Immature natural killer cell (primary cell): ENCODE measurements around the gene NR4A1. TPM values are rescaled to one million over a fixed set of nuclear protein-coding genes. Genes with fewer than 3 reads are reported as not detected.
"Not testable (repeated sequence)": the region's sequence is repeated elsewhere in the genome, so short reads cannot be mapped to it uniquely, and the experiment has no call there.

Experiments
- DNase-seq, 3 donors: peaks; one replicate each; pipeline ENCODE4 v3.0.0; 2022; ENCODE audit warnings: mixed read lengths in 1 of 3
- H3K27ac Mint-ChIP-seq, 6 donors: one replicate each; pipeline ENCODE4 v1.8.0; 2020; ENCODE audit warnings: mixed read lengths in 6 of 6, mild to moderate bottlenecking in 5 of 6, inconsistent platforms in 4 of 6, moderate library complexity in 3 of 6
- H3K27me3 Mint-ChIP-seq, 3 donors: one replicate each; pipeline ENCODE4 v1.8.0; 2020 to 2021; ENCODE audit warnings: low read depth in 3 of 3, mild to moderate bottlenecking in 3 of 3, mixed read lengths in 3 of 3, moderate library complexity in 3 of 3, inconsistent platforms in 1 of 3
- H3K36me3 Mint-ChIP-seq, 3 donors: one replicate each; pipeline ENCODE4 v1.8.0; 2020; ENCODE audit warnings: mixed read lengths in 3 of 3, inconsistent platforms in 2 of 3, mild to moderate bottlenecking in 2 of 3
- H3K4me1 Mint-ChIP-seq, 2 donors: one replicate each; pipeline ENCODE4 v1.8.0; 2020; ENCODE audit warnings: inconsistent platforms in 2 of 2, mild to moderate bottlenecking in 2 of 2, mixed read lengths in 2 of 2, moderate library complexity in 1 of 2
- H3K4me3 Mint-ChIP-seq, 5 donors: one replicate each; pipeline ENCODE4 v1.8.0; 2020; ENCODE audit warnings: mild to moderate bottlenecking in 5 of 5, mixed read lengths in 5 of 5, inconsistent platforms in 3 of 5, moderate library complexity in 3 of 5
- H3K9me3 Mint-ChIP-seq, 6 donors: one replicate each; pipeline ENCODE4 v1.8.0; 2020; ENCODE audit warnings: mild to moderate bottlenecking in 6 of 6, mixed read lengths in 6 of 6, inconsistent platforms in 4 of 6, moderate library complexity in 3 of 6
- polyA plus RNA-seq, 3 donors: library from polyadenylated mRNA; unstranded; fragments of 300-500 nt; fragmentation: Illumina TruSeq; gene quantifications; one replicate each; pipeline ENCODE4 v1.2.3, GENCODE V29; 2021

The NR4A1 gene
- polyA plus RNA-seq, 3 donors from 2014 or later = 0.83 to 2.1 (median 1.3) TPM

DNA sequence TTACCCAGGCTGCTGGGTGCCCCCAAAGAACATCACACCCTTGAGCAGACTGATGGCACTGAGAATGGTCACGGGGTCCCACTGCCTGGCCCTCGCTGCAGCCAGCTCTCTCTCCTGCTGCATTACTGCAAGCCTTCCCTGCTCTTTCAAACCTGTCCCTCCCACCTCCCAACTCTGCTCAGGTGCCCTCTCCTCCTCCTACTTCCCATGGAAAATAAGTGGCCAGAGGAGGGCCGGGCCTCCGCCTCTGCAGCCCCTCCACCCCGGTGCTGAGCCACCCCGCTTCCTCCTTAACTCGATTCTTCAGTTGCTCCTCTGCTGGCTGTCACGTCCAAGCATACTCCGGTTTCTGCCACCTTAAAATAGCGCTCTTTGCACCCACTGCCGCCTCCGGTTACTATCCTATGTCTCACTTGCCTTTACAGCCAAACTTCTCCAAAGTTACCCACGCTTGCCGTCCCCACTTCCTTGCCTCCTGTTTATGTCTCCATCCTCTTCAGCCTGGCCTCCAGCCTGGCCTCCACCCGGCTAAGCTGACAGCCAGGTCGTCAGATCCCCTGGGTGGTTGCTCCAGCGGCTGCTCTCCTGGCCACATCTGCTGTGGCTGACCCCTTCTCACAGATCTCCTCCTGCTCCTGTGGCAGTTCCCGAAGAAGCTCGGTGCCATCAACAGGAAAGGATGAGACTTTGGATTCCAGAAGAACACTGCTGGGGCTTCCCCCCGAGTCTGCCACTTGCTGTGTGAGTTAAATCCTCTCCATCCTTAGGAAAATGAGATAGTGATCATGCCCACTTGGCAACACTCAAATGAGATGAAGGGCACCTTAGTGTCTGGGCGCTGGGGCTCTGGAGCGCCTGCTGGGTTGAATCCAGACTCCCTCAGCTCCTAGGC is 35.9 kb downstream of the NR4A1 start:
- Mint-ChIP-seq H3K27ac (no peak overlapping the region), H3K4me3 (no peak overlapping the region), H3K27me3 (peaks cover 5 to 11% (median 8%) of the 10 kb centered on the region in 3 donors), H3K4me1 (no peaks in the 10 kb centered on the region), H3K9me3 (no peaks in the 10 kb centered on the region), H3K36me3 (peaks cover 0 to 3% (median 0%) of the 10 kb centered on the region in 3 donors)
- DNase-seq = no peak

DNA sequence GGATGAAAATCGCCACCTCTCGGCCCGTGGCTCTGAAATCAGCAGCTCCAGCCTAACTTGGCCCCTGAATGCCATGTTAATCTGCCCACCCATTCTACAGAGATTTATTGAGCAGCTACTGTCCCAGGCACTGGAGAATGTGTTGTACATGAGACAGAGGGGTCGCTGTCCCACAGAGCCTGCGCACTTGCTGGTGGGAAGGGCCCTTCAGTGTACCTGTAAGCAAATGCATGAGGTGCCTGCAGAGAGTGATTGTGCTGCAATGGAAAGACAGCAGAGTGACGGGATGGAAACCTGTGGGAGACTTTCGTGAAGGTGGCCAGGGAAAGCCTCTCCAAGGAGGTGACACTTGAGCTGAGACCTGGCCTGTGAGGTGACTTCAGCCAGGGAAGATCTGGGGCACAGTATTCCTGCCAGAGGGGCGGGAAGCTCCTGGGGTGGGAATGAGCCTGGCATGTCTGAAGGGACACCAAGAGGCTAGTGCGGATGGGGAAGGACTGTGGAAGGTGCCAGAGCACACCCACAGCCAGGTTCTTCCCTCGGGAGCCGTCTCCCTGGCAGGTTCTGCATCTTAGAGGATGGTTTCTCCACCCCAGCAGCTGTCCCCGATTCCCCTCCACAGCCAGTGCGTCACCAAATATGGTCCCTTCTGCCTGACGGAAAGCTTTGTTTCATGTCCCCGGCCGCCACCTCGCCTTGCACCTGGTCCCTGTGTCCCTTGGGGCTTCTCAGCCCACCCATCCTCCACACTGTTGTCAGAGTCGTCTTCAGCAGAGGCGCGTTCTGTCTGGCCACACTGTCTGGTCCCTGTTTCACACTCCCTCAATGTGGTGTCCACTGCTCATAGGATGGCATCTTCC is 36.9 kb downstream of the NR4A1 start:
- DNase-seq = no peak

DNA sequence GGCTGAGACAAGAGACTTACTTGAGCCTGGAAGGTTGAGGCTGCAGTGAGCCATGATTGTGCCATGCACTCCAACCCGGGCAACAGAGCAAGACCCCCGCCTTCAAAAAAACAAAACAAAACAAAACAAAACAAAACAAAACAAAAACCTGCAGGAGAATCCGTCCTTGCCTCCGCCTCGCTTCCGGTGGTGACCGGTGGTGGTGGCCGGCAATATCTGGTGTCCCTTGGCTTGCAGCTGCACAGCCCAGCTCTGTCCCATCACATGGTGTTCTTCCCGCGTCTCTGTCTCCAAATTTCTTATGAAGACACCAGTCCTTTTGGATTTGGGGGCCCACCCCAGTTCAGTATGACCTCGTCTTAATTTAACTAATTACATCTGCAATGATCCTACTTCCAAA is 38.2 kb downstream of the NR4A1 start:
- no peak for DNase-seq
- no peaks in the 10 kb centered on the region for H3K4me1 Mint-ChIP-seq
- H3K4me3 Mint-ChIP-seq = no peak overlapping the region
- H3K27me3 Mint-ChIP-seq = peaks cover 7 to 11% (median 7%) of the 10 kb centered on the region in 3 donors
- H3K9me3 Mint-ChIP-seq = no peaks in the 10 kb centered on the region
- H3K27ac Mint-ChIP-seq = no peak overlapping the region
- peaks cover 0 to 3% (median 0%) of the 10 kb centered on the region in 3 donors for H3K36me3 Mint-ChIP-seq

More for the DNA sequence above, 36.9 kb downstream of the NR4A1 start:
- H3K9me3 Mint-ChIP-seq = no peaks in the 10 kb centered on the region
- H3K27ac Mint-ChIP-seq = no peak overlapping the region
- H3K36me3 Mint-ChIP-seq = peaks cover 0 to 3% (median 0%) of the 10 kb centered on the region in 3 donors
- H3K4me3 Mint-ChIP-seq = no peak overlapping the region
- H3K27me3 Mint-ChIP-seq = peaks cover 5 to 11% (median 8%) of the 10 kb centered on the region in 3 donors
- no peaks in the 10 kb centered on the region for H3K4me1 Mint-ChIP-seq

DNA sequence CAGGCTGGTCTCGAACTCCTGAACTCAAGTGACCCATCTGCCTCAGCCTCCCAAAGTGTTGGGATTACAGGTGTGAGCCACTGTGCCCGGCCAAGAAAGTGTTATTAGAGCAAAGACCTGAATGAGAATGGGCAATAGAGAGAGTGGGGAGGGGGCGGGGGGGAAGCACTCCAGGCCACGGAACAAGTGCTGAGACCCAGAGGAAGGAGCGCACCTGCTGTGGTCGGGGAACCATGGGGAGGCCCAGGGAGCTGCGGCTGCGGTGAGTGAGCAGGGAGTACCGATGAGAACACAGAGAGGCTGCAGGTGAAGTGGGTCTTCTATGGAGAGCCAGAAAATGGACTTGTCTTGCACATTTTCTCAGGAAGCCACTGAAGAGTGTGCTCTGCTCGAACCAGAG is 39.0 kb downstream of the NR4A1 start:
- Mint-ChIP-seq H3K27me3 (peaks cover 7 to 11% (median 9%) of the 10 kb centered on the region in 3 donors), H3K9me3 (no peaks in the 10 kb centered on the region), H3K4me3 (no peak overlapping the region), H3K36me3 (peaks cover 0 to 3% (median 0%) of the 10 kb centered on the region in 3 donors), H3K27ac (no peak overlapping the region), H3K4me1 (no peaks in the 10 kb centered on the region)
- DNase-seq = no peak

DNA sequence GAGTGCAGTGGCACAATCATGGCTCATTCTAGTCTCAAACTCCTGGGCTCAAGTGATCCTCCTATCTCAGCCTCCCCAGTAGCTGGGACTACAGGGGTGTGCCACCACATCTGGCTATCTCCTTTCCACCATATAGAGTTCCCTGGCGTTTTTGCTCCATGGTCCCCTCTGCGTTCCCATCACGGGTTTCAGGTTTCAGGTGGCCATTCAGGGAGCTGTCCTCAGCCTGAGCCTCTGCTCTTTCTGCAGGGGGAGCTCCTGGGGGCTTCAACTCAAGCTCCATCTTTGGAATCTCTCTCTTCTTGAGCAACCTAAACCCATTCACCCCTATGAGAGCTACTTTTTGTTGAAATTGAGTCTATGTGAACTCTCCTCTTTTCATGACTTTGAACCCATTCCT is 39.8 kb downstream of the NR4A1 start:
- DNase-seq = no peak
- H3K4me1 Mint-ChIP-seq = no peaks in the 10 kb centered on the region
- peaks cover 0 to 3% (median 0%) of the 10 kb centered on the region in 3 donors for H3K36me3 Mint-ChIP-seq
- H3K27ac Mint-ChIP-seq = no peak overlapping the region
- peaks cover 7 to 11% (median 9%) of the 10 kb centered on the region in 3 donors for H3K27me3 Mint-ChIP-seq
- H3K9me3 Mint-ChIP-seq = no peaks in the 10 kb centered on the region
- H3K4me3 Mint-ChIP-seq = no peak overlapping the region

DNA sequence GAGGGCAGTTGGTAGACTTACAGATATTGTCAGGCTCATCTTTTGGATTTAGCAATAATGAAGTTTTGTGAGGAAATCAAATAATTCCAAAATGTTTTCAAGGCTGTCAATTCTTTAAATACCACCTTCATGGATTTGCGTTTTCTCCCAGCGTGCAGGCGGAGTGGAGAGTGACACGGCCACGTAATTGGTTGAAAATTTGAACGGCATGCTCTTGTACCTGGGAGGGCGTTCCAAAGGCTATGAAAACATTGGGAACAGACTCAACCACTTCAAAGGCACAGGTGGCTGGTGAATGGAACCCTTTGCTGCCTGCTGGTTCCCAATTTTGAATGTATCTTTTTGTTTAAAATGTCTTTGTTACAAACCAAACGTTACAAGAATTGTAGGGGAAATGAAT is 40.6 kb downstream of the NR4A1 start:
- Mint-ChIP-seq H3K27ac (no peak overlapping the region), H3K9me3 (no peaks in the 10 kb centered on the region), H3K27me3 (peaks cover 7 to 9% (median 7%) of the 10 kb centered on the region in 3 donors), H3K4me1 (no peaks in the 10 kb centered on the region), H3K36me3 (peaks cover 0 to 3% (median 0%) of the 10 kb centered on the region in 3 donors), H3K4me3 (no peak overlapping the region)
- DNase-seq = no peak

DNA sequence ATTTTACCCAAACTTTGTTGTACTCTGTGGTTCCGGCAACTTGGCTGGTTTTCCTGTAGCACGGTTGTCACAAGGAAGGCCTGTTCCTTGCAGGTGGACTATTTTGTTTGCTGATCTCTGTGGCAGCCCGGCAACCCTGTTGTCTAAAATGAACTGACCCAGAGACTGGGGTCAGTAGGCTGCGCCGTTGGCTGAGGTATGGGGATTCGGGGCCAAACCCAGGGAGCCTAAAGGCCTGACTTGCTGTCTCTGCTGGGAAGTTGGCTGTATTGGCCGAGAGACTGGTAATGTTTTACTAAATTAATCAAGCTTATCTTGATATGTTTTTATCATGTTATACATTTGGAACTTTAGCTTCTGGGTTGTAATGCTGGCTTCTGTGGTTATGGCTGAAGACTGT is 42.1 kb downstream of the NR4A1 start:
- DNase-seq = no peak
- Mint-ChIP-seq H3K4me1 (no peaks in the 10 kb centered on the region), H3K4me3 (no peak overlapping the region), H3K27ac (no peak overlapping the region), H3K27me3 (peaks cover 7 to 9% (median 9%) of the 10 kb centered on the region in 3 donors), H3K9me3 (no peaks in the 10 kb centered on the region), H3K36me3 (no peaks in the 10 kb centered on the region)

DNA sequence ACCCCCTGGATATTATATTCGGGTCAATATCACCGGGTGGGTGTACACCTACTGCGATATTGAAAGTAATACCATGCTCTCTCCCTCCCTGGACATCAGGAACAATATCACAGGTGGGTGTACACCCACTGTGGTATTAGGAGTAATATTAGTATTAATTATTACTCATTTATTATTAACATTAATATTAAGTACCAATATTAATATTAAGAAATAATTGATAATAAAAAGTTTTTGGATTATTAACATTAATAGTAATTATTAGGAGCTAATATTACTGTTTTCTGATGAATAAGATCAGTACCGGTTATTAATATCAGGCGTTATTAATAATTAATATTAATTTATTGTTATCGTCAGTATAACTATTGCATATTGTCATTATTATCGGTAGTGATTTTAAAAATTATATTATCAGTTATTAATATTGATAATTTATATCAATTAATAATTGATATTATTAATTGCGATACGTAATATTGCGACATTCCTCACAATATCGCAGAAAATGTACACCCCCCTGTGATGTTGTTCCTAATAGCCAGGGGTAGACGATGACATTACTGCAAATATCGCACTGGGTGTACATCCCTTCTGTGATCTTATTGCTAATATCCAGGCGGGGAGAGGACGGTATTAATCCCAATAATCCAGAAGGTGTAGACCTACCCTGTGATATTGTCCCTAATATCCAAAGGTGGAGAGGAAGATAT is 45.2 kb downstream of the NR4A1 start:
- H3K36me3 Mint-ChIP-seq = no peaks in the 10 kb centered on the region
- H3K4me3 Mint-ChIP-seq = no peak overlapping the region
- H3K27me3 Mint-ChIP-seq = peaks cover 2 to 7% (median 7%) of the 10 kb centered on the region in 3 donors
- no peaks in the 10 kb centered on the region for H3K4me1 Mint-ChIP-seq
- peaks cover 0 to 2% (median 0%) of the 10 kb centered on the region in 6 donors for H3K9me3 Mint-ChIP-seq
- no peak overlapping the region for H3K27ac Mint-ChIP-seq
- DNase-seq = no peak

DNA sequence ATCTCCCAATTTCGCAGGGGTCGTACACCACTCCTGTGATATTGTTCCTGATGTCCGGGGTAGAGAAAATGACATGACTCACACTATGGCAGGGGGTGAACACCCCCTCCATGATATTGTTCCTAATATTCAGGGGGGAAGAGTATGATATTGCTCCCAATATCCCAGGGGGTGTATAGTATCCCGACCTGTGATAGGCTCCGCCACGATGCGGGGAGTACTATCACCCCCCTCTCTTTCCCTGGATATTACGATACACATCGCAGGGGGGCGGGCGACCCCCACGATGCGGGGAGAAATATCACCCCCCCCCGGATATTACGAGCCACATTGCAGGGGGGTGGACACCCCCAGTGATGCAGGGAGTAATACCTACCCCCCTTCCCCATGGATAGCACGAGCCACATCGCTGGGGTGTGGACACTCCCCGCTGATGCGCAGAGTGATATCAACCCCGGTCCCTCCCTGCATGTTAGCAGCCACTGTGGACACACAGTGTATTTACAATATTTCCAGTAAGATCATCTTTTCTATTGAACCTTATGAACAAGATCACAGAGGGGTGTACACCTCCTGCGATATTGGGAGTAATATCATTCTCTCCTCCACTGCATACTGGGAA is 45.9 kb downstream of the NR4A1 start:
- no peak for DNase-seq
- Mint-ChIP-seq H3K9me3 (peaks cover 0 to 2% (median 0%) of the 10 kb centered on the region in 6 donors), H3K27ac (no peak overlapping the region), H3K4me3 (no peak overlapping the region), H3K4me1 (no peaks in the 10 kb centered on the region), H3K27me3 (peaks cover 2 to 14% (median 7%) of the 10 kb centered on the region in 3 donors), H3K36me3 (no peaks in the 10 kb centered on the region)

DNA sequence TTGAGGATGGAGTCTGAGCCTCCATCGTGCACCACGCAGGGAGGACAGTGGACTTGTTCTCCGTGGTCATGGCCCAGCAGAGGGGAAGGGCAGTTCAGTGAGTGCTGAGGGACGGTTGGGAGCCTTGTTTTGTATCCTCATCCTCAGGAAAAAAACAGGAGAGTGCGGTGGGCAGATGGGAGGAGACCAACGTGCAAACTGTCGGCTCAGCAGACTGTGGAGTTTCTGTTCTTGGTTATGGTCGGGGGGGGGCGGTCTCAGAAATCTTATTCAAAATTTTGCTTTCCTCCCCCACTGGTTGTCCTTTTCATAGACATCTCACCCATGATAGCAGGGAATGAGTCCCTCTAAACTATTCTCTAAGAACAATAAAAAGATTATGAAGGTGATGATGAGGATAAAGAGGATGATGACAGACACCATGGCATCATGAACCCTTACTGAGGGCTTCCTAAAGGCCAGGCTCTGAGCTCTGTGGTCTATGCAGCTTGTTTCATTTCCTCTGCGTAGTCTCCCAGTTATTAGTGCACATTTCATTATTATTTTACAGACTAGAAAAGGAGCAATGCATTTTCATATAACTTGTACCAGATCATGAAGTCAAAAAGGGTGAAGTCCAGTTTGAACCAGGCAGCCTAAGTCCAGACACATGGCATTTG is 53.3 kb downstream of the NR4A1 start:
- H3K36me3 Mint-ChIP-seq, H3K27ac Mint-ChIP-seq, H3K4me3 Mint-ChIP-seq, DNase-seq, H3K4me1 Mint-ChIP-seq, H3K9me3 Mint-ChIP-seq: not testable (repeated sequence)
- peaks cover 5 to 29% (median 12%) of the 10 kb centered on the region in 3 donors for H3K27me3 Mint-ChIP-seq
